ENCODE measurements around the gene PPIL6.

PPIL6 gene

DNA sequence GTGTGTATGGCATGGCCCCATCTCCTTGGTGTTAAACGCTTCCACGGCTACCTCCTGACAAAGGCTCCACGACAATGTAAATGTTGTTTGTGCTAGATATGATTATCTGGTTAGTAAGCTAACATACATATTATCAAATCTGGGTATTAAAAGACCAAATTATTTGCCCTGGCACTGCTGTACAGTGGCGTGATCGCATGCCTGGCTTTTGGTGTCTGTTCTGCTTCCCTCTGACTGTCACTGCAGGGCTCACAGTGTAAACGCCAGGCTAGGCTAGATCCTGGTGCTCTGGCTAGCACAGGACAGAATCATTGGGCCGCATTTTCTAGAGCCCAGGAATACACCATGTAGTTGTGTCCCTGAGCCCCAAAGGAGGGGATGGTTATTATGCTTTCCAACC, 96.9 kb downstream of the PPIL6 start:
- in situ Hi-C loops (cut with MboI; ENCODE audit: low pct_unique_long_range_greater_than_20kb, low sequenced_read_pairs, unreplicated experiment): no loop called here
- TF ChIP-seq, protein P1, sequence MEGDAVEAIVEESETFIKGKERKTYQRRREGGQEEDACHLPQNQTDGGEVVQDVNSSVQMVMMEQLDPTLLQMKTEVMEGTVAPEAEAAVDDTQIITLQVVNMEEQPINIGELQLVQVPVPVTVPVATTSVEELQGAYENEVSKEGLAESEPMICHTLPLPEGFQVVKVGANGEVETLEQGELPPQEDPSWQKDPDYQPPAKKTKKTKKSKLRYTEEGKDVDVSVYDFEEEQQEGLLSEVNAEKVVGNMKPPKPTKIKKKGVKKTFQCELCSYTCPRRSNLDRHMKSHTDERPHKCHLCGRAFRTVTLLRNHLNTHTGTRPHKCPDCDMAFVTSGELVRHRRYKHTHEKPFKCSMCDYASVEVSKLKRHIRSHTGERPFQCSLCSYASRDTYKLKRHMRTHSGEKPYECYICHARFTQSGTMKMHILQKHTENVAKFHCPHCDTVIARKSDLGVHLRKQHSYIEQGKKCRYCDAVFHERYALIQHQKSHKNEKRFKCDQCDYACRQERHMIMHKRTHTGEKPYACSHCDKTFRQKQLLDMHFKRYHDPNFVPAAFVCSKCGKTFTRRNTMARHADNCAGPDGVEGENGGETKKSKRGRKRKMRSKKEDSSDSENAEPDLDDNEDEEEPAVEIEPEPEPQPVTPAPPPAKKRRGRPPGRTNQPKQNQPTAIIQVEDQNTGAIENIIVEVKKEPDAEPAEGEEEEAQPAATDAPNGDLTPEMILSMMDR (IDR thresholded peaks at IDR 0.05; ENCODE audit: extremely low read depth, insufficient read depth, missing control alignments): no peak
- DNase-seq (ENCODE audit: low spot score): no peak

DNA sequence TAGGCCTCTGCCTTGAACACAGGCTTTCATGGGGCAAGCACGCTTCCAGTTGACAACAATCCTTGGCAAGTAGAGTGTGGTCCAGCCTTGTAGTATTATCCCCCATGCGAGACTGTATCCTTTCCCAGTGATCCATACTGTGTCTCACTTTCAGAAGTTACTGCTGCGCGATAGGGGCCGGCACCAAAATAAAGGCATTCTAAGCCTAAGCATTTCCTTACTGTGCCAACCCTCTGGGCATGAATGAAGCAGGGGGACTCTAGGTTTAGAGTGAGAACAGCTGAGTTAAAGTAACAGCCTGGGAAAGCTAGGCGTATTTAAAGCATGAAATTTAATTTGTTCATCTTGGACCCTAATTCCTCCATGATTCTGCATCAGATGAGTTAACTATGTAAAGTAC, 97.5 kb downstream of the PPIL6 start:
- no peak for DNase-seq (ENCODE audit: low spot score)
- in situ Hi-C loops (cut with MboI; ENCODE audit: low pct_unique_long_range_greater_than_20kb, low sequenced_read_pairs, unreplicated experiment): no loop called here
- TF ChIP-seq, protein P1 (IDR thresholded peaks at IDR 0.05; ENCODE audit: extremely low read depth, insufficient read depth, missing control alignments): no peak

DNA sequence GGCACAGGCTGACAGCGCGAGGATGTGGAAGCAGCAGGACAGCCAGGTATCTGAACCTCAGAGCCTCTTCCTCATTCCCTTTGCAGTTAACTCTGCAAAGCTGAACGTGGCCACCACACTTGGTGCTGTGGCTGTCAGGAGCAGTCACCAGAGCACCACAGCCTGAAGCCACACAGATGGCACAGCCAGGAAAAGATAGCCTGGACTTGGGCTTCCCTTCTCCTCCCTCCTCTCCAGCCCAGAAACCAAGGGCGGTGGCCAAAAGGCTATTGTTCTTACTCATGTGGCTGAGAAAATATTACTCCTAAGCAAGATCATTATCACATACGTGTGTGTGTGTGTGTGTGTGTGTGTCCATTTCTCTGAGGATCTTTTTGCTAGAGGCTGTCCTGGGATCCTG, 97.9 kb downstream of the PPIL6 start:
- in situ Hi-C loops (cut with MboI; ENCODE audit: low pct_unique_long_range_greater_than_20kb, low sequenced_read_pairs, unreplicated experiment): no loop called here
- TF ChIP-seq, protein P1 (IDR thresholded peaks at IDR 0.05; ENCODE audit: extremely low read depth, insufficient read depth, missing control alignments): no peak
- no peak for DNase-seq (ENCODE audit: low spot score)

DNA sequence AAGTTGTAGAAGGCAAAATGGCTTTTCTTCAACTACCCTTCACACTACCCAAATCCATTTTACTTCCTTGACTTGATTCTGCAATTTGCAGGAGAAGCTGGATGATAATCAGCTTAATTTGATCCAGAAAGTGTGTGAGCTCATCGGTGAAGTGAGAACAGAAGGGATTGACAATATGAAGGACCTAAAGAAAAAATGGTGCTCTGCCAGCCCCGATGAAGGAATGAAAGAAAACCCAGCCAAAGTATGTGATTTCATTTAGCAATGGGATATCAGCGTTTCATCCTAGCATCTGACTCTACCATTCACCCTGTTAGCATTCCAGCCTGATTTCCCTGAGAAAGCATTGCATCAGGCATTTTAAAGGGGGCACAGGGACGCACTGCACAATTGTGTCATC, 99.6 kb downstream of the PPIL6 start:
- TF ChIP-seq, protein P1 (IDR thresholded peaks at IDR 0.05; ENCODE audit: extremely low read depth, insufficient read depth, missing control alignments): no peak
- in situ Hi-C loops (cut with MboI; ENCODE audit: low pct_unique_long_range_greater_than_20kb, low sequenced_read_pairs, unreplicated experiment): no loop called here
- no peak for DNase-seq (ENCODE audit: low spot score)
